Adipose tissue (tissue), 3 donors: ENCODE data around the gene CHEK1. TPM values are rescaled to one million over a fixed set of nuclear protein-coding genes. Genes with fewer than 3 reads are reported as not detected.
"Not testable (repeated sequence)": the region's sequence is repeated elsewhere in the genome, so short reads cannot be mapped to it uniquely, and the experiment has no call there.

Experiments used
- H3K27ac ChIP-seq: one replicate; pipeline ENCODE4 v1.5.1; 2013; ENCODE audit warnings: low read depth, low read length
- WGBS, 3 donors: extraction: QIAGEN DNeasy Blood & Tissue Kit; methylation state at CpG; one replicate each; pipeline ENCODE4 v1.1.7; 2013; 5-methylcytosine and 5-hydroxymethylcytosine counted together
- polyA plus RNA-seq, 3 donors: library from polyadenylated mRNA; stranded (reverse); fragments of 200-250 nt; gene quantifications; one replicate each; pipeline ENCODE4 v1.2.3, GENCODE V29; 2013
- donor health status: healthy with polysubstance abuse.
- donor health status: Bipolar disorder and iron deficiency.
- donor health status: healthy.

CHEK1 gene
- polyA plus RNA-seq, 3 donors = 0.91 to 2.5 (median 1.1) TPM

GRCh38 chr11:125685228-125685627 lies 60.3 kb downstream of the CHEK1 start:
- no peak overlapping the region for H3K27ac ChIP-seq
- WGBS, 3 donors = 43 to 70% (median 65%) methylated on average over 9 of the region's 9 CpGs

- H3K27ac ChIP-seq = no peak overlapping the region
- 89 to 95% (median 95%) methylated on average over 11 of the region's 11 CpGs for WGBS, 3 donors
These were observed 63.1 kb downstream of the CHEK1 start for GRCh38 chr11:125688066-125688465.

- 91 to 95% (median 94%) methylated on average over 3 of the region's 3 CpGs for WGBS, 3 donors
- H3K27ac ChIP-seq = no peak overlapping the region
These were observed 63.7 kb downstream of the CHEK1 start for GRCh38 chr11:125688632-125689031.

- H3K27ac ChIP-seq = no peak overlapping the region
- 78 to 86% (median 86%) methylated on average over 6 of the region's 6 CpGs for WGBS, 3 donors
These were observed 64.4 kb downstream of the CHEK1 start for GRCh38 chr11:125689274-125689859.

GRCh38 chr11:125690006-125690405 lies 65.0 kb downstream of the CHEK1 start:
- H3K27ac ChIP-seq = no peak overlapping the region
- 90 to 93% (median 90%) methylated on average over 2 of the region's 2 CpGs for WGBS, 3 donors

- H3K27ac ChIP-seq = no peak overlapping the region
- WGBS, 3 donors = 68 to 84% (median 75%) methylated on average over 5 of the region's 5 CpGs
These were observed 67.9 kb downstream of the CHEK1 start for GRCh38 chr11:125692887-125693286.

- WGBS, 3 donors = 28 to 81% (median 78%) methylated on average over 2 of the region's 2 CpGs
These were observed 70.0 kb downstream of the CHEK1 start for GRCh38 chr11:125694951-125695350.

GRCh38 chr11:125701018-125701610 lies 76.2 kb downstream of the CHEK1 start:
- no peak overlapping the region for H3K27ac ChIP-seq
- WGBS, 3 donors = 76 to 80% (median 77%) methylated on average over 6 of the region's 6 CpGs

More at GRCh38 chr11:125694951-125695350, 70.0 kb downstream of the CHEK1 start:
- H3K27ac ChIP-seq = no peak overlapping the region

GRCh38 chr11:125701858-125702621 lies 77.1 kb downstream of the CHEK1 start:
- WGBS, 3 donors = 34 to 52% (median 43%) methylated on average over 6 of the region's 6 CpGs

GRCh38 chr11:125704686-125705085 lies 79.7 kb downstream of the CHEK1 start:
- H3K27ac ChIP-seq = not testable (repeated sequence)
- 90 to 94% (median 91%) methylated on average over 19 to 24 of the region's 24 CpGs for WGBS, 3 donors

More at GRCh38 chr11:125701858-125702621, 77.1 kb downstream of the CHEK1 start:
- no peak overlapping the region for H3K27ac ChIP-seq

- WGBS, 3 donors = 70 to 94% (median 82%) methylated on average over 6 of the region's 6 CpGs
- no peak overlapping the region for H3K27ac ChIP-seq
These were observed 95.8 kb downstream of the CHEK1 start for GRCh38 chr11:125720781-125721180.

GRCh38 chr11:125724125-125724524 lies 99.2 kb downstream of the CHEK1 start:
- H3K27ac ChIP-seq = no peak overlapping the region
- 79 to 95% (median 89%) methylated on average over 1 of the region's 1 CpG for WGBS, 3 donors

Other genes starting within 250 kb of the CHEK1 start
- 10 to 100 TPM in 1 of 3 donors, 1 to 10 TPM in 2; 2.0 to 37.6 (median 7.4) TPM for gene FEZ1, start 128.9 kb upstream of the CHEK1 start, polyA plus RNA-seq
- 10 to 100 TPM; 67.1 to 83.5 (median 70.4) TPM for gene EI24, start 55.7 kb upstream of the CHEK1 start, polyA plus RNA-seq
- 10 to 100 TPM; 27.4 to 78.2 (median 53.0) TPM for gene STT3A, start 32.3 kb upstream of the CHEK1 start, polyA plus RNA-seq
- not detected for gene ACRV1, start 55.7 kb downstream of the CHEK1 start, polyA plus RNA-seq
- gene PATE1, start 121.1 kb downstream of the CHEK1 start, polyA plus RNA-seq = not detected
- gene PATE2, start 153.7 kb downstream of the CHEK1 start, polyA plus RNA-seq = not detected
- not detected for gene PATE3, start 163.0 kb downstream of the CHEK1 start, polyA plus RNA-seq
- gene PATE4, start 208.2 kb downstream of the CHEK1 start, polyA plus RNA-seq = not detected